NOMO-1 treated with dmso at 0.1 percent for 144 hours (cell line): Measurements from ENCODE around the gene BMP7.
A peak's percentile ranks its signal among the peaks of the same experiment; 100 is the strongest.

Experiments
- DNase-seq: peaks from one replicate; lab custom pipeline; 2025; ENCODE audit not compliant: unreplicated experiment; lab: John Stamatoyannopoulos, UW

Gene BMP7

DNA sequence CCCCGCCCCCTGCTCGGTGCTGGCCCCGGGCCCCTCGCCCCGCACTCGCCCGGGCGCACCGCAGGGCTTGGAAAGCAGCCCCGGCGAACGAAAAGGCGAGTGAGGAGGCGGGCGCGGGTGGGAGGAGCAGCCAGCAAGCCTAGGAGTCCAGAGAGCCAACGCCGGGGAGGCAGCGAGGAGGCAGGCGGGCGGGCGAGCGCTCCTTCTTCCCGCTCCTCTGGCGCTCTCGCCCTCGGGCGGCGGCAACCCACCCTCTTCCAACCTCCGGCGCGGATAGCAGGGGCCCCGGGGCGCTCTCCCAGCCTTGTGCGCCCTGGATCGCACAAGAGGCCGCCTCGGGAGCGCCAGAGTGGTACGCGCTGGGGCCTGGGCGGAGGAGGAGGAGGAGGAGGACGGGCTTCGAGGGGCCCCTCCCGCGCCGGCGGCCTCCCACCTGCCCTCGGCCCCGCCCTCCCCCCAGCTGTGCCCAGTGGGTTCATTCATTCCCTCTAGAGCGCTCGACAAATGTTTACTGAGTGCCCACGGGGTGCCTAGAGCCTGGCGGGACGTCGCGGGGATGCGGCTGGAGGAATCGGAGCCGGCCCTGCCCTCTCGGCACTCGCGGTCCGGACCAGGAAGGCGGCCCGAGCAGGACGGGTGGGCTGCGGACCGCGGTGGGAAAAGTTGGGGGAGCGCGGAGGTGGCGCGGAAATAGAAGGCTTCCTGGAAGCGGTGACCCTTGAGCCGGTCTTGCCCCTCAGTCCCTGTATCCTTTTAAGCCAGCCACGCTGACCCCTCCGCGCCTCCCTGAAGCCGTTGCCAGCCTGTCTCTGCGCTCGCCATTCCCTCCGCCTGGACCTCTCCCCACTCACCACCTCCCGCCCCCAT, at the start of gene BMP7:
Gene BMP7 (minus strand): TSS at position 351 of the 867 bp plus-strand sequence. CDS start 519 bp downstream, outside the sequence.
- DNase-seq: no peak

DNA sequence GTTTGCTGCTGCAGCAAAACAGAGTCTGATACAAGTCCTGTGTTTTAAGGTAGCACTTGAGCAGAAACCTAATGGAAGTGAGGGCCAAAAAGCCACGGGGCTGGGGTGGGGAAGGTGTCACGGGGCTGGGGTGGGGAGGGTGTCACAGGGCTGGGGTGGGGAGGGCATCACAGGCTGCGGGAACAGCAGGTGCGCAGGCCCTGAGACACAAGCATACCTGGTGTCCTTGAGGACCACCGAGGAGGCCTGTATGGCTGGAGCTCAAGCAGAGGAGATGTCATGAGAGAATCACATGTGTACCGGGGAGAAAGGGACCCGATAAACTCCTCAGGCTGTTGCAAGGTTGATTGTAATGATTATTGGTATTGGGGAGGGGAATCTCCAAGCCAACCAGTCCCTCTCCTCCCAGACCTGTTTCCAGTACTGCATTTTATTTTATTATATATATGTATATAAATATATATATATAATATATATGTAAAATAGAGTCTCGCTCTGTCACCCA, 49.6 kb upstream of the BMP7 start:
- no peak for DNase-seq

DNA sequence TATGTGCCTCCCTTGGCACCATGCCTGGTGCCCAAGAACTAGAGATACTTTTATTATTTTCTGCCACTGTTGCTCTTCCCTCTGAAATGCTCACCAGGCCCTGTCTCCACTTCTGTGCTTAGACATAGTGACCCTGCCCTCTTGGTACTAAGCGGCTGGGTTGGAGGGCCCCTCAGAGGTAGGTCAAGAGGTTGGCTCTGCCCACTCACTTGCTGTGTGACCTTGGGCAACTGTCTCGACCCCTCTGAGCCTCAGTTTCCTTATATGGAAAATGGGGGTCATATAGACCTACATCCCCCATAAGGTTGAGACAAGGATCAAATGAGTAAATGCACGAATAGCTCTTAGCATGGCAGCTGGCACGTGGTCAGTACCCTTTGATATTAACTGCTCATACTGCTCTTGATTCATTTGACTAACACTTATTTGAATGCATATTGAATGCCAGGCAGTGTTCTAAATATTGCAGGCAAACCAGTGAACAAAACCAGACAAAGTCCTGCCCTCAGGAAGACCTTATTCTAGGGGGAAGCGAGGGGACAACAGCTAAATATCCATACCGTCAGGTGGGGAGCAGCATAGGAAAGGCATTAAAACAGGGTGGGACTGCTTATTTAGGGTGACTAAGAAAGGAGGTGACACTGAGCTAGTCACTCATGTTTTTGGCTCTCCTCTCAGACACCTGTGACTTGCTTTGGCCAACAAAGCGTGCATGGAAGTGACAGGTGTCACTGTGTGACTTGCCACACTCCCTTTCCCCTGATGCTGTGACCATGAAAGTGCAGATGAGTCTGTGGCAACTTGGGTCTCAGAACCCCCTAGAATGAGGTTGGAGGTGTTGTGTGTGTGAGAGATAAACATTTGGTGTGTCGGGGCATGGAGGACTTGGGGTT, 48.9 kb upstream of the BMP7 start:
- DNase-seq: no peak

DNA sequence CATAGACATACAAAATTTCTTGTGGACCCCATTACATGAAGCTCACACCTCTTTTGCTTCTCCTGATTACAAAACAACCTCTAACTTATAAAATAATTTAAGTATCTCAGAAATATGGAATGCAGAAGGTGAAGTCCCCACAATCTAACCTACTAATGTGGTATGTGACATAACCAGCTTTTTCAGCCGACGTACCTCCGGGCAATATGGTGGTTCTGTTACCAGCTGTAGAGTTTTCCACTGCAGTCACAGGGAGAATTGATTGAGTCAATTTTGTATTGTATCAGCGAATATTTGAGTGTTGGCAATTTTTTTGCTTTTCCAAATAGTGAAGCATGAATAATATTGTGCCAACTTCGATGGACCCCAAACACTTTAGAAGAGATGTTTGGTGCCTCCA, 47.5 kb upstream of the BMP7 start:
- DNase-seq: no peak

DNA sequence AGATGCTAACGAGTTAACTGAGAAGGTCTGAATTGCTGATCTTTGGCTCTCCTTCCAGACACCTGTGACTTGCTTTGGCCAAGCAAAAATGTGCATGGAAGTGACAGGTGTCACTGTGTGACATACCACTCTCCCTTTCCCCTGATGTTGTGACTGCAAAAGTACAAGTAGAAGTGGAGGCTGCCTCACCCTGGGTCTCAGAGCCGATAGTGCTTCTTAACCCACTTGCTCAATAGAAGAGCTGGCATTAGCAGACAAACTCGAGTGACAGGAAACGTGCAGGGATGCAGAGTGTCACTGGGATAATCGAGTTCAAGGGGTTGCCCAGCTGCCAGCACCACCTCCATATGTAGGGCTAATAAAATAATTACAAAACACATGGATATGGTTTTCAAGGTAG, 46.8 kb upstream of the BMP7 start:
- DNase-seq: no peak

DNA sequence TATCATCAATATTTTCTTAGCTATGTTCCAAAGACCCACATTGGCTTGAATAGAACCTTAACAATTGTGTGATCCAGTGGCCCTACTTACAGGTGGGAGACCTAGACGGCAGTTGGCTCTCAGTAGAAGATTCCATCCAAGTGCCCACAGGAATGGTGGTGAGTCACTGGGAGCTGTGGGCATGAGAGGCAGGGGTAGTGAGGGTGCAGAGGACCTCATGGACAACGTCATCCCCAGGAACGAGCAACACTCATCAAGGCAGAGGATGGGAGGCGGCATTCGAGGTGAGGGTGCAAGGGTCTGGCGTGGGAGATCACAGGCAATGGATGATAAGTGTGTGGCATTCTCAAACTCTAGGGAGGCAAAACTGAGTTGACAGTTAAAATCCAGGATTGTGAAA, 45.7 kb upstream of the BMP7 start:
- DNase-seq: no peak

DNA sequence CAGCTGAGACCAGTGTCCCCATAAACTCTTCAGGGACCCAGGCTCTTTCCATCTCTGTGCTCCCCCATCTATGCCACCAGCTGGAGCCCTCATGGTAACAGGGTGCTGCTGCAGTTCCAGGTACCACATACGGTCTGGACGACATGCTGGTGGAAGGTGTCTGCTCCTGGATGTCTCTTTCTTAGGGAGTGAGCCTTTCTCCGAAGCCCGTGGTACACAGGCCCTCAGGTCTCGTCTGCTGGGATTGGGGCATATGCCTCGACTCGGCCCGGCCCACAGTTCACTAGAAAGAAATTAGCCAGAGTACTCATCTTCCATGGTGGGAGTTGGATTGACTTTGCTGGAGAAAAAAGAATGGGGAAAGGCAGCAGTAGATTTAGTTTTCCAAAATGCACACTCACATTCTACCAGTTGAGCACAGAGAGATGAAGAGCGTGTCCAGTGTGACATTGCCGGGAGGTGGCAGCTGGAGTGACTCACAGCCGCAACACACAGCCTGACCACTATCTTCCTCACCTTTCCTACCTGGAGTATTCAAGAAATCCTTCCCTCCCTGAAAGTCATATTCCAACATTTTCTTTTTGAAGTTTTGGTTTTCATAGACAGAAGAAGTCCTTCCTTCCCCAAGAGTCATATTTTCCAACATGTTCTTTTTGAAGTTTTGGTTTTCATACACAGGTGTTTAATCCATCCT, 44.5 kb upstream of the BMP7 start:
- DNase-seq: no peak

DNA sequence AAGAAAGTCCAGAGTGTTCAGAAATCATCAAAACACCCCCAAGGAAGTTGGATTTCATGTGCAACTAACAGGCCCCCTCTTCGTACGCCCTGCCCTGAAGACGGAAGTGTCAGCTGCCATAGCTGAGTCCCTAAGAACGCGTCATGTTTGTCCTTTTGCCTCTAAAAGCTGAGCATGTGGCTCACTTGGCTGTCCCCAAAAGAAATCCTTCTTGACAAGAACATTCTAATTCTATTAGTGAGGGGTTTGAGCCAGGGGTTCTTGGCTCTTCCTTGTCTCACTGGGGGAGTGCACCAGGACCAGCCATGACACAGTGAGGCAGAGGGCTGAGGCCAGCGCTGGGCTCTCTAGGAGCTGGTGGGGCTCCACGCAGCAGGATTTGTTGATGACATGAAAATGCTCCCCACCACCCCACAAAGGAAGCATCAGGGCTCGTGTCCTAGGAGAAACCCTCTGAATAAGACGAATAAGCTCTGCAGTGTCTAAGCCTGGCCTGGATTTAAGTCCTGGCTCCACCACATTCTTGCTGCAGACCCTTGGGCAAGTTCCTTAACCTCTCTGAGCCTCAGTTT, 43.2 kb upstream of the BMP7 start:
- no peak for DNase-seq

DNA sequence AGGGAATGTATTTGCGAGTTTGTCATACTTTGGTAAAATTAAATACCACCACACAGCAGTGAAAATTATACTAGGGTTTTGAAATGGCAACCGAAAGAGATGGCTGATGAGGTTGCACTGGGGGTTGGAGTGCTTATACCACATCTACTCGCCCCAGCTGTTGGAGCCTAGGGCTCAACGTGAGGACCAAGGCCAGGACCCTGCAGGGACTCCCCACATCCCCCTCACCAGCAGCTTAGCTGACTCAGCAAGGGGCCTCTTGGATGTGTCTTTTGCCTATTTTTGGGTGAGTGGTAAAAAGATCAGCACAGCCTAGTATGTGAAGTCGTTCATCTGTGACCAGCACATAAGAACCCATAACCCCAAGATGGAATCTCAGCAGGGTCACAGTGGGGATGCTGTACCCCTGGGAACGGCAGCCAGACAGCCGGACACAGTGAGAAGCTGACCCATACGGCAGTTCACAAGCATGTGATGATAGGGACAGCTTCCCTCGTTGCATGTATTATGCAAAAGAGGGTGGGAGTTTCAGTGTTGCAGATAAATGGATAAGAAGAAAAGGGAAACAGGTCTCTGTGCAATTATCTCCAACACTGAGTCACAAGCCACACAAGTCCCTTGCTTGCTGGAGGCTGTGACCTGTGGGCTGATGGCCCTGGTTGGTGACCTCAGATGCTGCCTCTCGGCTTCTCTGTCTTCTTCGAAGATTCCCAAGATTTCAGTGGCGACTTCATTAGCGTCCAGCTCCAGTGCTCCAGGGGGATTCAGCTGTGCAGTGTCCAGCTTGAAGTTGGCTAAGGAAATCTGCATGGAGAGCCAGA, 42.2 kb upstream of the BMP7 start:
- DNase-seq: peak; percentile 58

DNA sequence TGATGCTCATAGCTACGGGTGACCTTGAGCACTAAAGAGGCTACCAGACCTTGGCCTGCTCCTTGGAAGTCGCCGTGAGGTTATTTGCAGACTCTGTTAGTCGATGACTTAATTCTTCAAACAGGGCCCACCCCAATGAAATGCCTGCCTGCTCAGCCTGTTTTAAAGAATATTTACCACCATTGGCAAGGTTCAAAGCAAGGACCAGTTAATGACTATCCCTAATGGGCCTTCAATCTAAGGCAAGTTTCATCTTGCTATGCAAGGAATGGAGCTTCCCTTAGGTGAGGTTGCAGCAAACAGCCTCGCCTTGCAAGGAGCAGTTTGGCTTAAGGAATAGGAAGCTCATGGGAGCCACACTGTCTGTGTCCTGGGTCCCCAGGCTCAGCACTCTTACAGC, 40.3 kb upstream of the BMP7 start:
- DNase-seq: no peak

DNA sequence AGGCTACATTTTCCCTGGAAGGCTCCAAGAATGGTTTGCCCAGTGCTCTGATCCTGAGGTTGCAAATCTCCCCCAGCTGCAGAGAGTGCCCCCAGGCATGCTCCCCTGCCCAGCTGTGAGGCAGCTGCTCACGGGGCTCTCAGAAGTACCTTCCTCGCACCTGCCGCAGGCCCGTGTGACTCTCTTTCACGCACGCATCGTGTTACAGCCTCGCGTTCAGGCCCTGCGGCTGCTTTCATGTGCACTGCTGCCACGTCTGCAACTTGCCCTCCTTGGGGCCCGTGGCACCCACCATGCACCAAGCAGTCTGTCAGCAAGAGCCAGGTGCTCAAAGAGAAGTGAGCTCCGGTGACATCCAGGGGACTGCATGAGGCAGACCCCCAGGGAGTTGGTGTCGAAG, 34.6 kb upstream of the BMP7 start:
- no peak for DNase-seq

DNA sequence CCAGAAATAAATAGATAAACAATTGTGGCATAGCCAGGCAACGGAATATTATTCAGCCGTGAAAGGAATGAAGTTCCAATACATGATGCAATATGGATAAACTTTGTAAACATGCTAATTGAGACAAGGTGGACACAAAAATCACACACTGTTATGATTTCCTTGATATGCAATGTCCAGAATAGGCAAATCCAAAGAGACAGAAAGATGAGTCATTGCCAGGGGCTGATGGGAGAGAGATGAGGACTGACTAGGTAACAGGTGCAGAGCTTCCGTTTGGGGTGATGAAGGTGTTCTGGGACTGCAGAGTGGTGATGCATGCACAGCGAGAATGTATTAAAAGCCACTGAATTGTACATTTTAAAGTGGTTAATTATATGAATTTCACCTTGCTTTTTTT, 32.0 kb upstream of the BMP7 start:
- no peak for DNase-seq

DNA sequence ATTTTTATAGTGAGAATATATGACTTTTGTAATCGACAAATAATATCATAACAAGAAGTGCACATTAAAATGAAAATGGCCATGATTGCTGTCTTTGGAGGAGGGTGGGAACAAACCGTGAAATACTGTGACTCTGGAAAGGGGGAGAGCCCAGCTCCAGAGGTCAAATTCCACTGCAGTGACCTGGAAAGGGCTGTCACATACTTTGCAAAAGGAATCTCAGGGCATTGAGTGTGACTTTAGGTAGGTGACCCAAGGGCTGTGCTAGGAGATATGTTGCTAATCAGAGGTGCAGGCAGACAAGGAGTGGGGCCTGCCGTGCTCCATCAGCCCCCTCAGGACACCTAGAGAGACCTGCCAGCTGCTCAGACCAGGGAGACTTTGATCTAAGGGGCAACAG, 28.1 kb upstream of the BMP7 start:
- no peak for DNase-seq

DNA sequence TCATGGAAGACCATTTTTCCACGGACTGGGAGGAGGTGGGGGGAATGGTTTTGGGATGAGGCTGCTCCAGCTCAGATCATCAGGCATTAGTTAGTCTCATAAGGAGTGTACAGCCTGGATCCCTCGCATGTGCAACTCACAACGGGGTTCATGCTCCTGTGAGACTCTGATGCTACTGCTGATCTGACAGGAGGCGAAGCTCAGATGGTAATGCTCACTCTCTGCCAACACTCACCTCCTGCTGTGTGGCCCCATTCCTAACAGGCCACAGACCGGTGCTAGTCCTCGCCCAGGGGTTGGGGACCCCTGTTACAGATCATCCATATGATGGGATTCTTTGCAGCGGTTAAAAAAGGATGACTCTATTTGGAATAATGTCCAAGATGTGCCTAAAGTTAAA, 27.6 kb upstream of the BMP7 start:
- DNase-seq: no peak

DNA sequence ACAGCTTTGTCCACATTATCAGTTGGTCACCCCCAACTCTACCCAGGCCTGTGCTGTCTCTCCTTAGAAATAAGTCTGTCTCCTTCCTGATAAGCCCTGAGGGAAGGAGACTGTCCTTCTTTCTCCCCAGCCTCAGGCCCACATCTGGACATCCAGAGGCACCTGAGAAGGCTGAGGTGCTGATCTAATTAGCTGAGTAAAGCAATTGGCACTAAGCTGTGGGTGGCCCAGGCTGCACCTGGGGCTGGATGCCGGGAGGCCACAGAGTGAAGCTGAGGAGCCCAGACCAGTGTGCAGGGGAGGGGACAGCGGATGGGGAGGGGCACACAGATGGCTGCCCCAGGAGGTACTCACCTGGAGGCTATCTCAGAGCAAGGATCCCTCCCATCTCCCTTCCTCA, 26.2 kb upstream of the BMP7 start:
- DNase-seq: no peak

DNA sequence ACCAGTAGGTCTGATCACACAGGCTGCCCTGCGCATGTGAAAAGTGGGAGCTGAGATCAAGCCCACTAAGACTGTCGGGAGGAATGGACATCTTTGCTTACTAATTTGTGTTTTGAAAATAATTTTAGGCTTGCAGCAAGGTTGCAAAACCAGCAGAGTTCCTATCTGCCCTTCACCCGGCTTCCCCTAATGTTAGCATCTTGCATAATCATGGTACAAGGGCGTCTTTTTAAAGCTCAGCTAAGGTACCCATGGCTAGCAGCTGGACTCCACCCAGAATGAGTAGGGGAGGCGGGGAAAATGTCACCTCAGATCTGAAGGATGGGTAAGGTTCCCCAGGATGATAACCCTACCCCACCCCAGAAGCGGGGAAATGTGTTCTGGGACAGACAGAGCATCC, 25.3 kb upstream of the BMP7 start:
- no peak for DNase-seq

DNA sequence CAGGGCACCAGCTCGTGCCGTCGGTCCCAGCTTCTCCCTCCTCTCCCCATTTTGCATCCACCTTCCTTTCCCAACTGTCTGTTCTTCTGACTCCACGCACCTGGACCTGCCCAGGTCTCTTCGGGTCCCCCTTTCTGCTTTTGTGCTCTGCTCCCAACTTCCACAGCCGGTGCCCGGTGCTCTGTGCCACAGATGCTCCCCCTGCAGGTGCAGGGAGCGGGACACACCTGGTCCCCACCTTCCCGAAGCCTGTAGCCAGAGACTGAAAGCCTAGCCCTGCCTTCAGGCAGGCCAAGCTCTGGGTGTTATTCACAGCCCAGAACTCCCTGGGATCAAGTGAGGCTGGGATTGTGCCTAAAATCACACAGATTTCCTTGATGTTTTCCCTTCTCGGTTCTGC, 24.6 kb upstream of the BMP7 start:
- no peak for DNase-seq

DNA sequence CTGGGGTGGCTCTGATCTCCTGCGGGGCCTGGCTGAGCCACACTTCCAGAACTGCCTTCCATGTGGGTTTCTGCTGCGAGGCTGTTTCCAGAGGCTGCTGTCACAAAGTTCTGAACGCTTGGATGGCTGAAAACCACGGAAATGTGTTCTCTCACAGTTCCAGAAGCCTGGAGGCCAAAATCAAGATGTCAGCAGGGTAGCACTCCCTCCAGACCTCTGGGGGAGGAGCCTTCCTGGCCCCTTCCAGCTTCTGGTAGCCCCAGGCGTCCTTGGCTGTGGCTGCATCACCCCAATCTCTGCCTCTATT, 23.7 kb upstream of the BMP7 start:
- no peak for DNase-seq

DNA sequence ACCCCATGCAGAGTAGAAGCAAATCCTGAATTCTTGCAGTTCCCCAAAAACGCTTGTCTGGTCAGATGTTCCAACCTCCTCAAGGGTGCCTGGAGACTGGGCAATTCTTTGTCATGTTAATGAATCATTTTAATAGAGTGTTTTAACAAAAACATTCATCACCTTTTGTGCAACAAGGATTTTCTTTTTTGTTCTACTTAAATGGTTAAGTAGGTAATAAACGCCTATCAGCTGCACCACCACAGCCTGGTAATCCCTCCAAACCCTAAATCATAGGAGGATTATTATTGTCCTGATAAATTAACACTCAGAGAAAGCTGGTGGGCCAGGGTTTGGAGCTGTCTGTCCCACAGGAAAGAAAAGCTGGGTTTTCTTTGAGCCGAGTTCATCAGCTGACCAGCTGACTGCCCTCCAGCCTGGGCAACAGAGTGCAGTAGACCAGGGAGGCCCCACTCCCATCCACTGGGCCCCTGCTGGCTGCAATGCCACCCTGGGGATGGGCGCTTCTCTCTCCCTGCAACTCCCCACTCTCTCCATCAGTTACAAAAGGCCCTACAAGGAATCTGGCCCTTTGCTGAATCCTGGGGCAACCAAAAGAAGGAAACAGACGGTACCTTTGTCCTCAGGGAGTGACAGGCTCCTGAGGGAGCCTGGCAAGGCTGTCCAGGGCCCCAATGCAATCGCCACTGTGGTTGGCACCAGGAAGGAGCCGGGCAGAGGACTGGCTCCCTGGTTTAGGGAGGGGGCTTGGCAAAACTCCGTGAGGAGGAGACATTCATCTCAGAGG, 23.1 kb upstream of the BMP7 start:
- DNase-seq: no peak
